CD4-positive, alpha-beta T cell treated with Interleukin-21 for 1 hour (primary cell): ENCODE data around the gene KRT75.

ENCODE experiments used
- DNase-seq: peaks from one replicate; pipeline ENCODE4 v3.0.0-alpha.2; 2020

Gene KRT75

GRCh38 chr12:52389313-52390207 is 44.6 kb downstream of the KRT75 start:
- DNase-seq, result no peak

- DNase-seq, result no peak
Measured at GRCh38 chr12:52387859-52388258, 46.3 kb downstream of the KRT75 start.

- no peak for DNase-seq
Measured at GRCh38 chr12:52385226-52385702, 48.9 kb downstream of the KRT75 start, which contains the start of gene KRT84. Gene KRT84 (minus strand): TSS chr12:52385652. CDS start chr12:52385585, 67 bp downstream.

- no peak for DNase-seq
Measured at GRCh38 chr12:52383331-52383730, 50.8 kb downstream of the KRT75 start.

- no peak for DNase-seq
Measured at GRCh38 chr12:52382854-52383253, 51.3 kb downstream of the KRT75 start.

GRCh38 chr12:52381206-52381605 is 53.0 kb downstream of the KRT75 start:
- DNase-seq, result no peak

- no peak for DNase-seq
Measured at GRCh38 chr12:52380271-52380694, 53.9 kb downstream of the KRT75 start.

GRCh38 chr12:52379536-52379935 is 54.6 kb downstream of the KRT75 start:
- DNase-seq, result no peak

- no peak for DNase-seq
Measured at GRCh38 chr12:52378091-52378490, 56.1 kb downstream of the KRT75 start.

GRCh38 chr12:52377266-52377665 is 56.9 kb downstream of the KRT75 start:
- no peak for DNase-seq
